Stimulated activated naive B cell treated with anti-CD40 and anti-IgM and Interleukin-4, amounts not matched to agents 10 μg/mL and 1 μg/mL and 100 μg/mL, for 72 hours (primary cell): ENCODE measurements around the gene ARHGEF7.
A peak's percentile ranks its signal among the peaks of the same experiment; 100 is the strongest.
"Not testable (repeated sequence)": the region's sequence is repeated elsewhere in the genome, so short reads cannot be mapped to it uniquely, and the experiment has no call there.

Source experiments
- ATAC-seq, 2 donors: fragments of 150-1000 bp; cut with Tn5 transposase; replicated peaks; 2 replicates each; pipeline ENCODE4 v1.10.0; 2021; ENCODE audit warnings: moderate library complexity in 1 of 2
- DNase-seq: peaks from one replicate; pipeline ENCODE4 v3.0.0; 2021
- H3K27ac Mint-ChIP-seq: one replicate; pipeline ENCODE4 v1.8.0; 2022; ENCODE audit warnings: mild to moderate bottlenecking, mixed read lengths
- H3K27me3 Mint-ChIP-seq, 2 donors: one replicate each; pipeline ENCODE4 v1.8.0; 2022; ENCODE audit warnings: mixed read lengths in 2 of 2
- H3K36me3 Mint-ChIP-seq, 2 donors: one replicate each; pipeline ENCODE4 v1.8.0; 2022; ENCODE audit warnings: mixed read lengths in 2 of 2, mild to moderate bottlenecking in 1 of 2
- H3K4me1 Mint-ChIP-seq, 2 donors: one replicate each; pipeline ENCODE4 v1.8.0; 2022; ENCODE audit warnings: mixed read lengths in 2 of 2, mild to moderate bottlenecking in 1 of 2
- H3K4me3 Mint-ChIP-seq, 2 donors: one replicate each; pipeline ENCODE4 v1.8.0; 2022; ENCODE audit warnings: mild to moderate bottlenecking in 2 of 2, mixed read lengths in 2 of 2, moderate library complexity in 1 of 2
- H3K9me3 Mint-ChIP-seq, 2 donors: one replicate each; pipeline ENCODE4 v1.8.0; 2022; ENCODE audit warnings: mixed read lengths in 2 of 2, mild to moderate bottlenecking in 1 of 2

Gene ARHGEF7, protein sequence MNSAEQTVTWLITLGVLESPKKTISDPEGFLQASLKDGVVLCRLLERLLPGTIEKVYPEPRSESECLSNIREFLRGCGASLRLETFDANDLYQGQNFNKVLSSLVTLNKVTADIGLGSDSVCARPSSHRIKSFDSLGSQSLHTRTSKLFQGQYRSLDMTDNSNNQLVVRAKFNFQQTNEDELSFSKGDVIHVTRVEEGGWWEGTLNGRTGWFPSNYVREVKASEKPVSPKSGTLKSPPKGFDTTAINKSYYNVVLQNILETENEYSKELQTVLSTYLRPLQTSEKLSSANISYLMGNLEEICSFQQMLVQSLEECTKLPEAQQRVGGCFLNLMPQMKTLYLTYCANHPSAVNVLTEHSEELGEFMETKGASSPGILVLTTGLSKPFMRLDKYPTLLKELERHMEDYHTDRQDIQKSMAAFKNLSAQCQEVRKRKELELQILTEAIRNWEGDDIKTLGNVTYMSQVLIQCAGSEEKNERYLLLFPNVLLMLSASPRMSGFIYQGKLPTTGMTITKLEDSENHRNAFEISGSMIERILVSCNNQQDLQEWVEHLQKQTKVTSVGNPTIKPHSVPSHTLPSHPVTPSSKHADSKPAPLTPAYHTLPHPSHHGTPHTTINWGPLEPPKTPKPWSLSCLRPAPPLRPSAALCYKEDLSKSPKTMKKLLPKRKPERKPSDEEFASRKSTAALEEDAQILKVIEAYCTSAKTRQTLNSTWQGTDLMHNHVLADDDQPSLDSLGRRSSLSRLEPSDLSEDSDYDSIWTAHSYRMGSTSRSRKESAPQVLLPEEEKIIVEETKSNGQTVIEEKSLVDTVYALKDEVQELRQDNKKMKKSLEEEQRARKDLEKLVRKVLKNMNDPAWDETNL

DNA sequence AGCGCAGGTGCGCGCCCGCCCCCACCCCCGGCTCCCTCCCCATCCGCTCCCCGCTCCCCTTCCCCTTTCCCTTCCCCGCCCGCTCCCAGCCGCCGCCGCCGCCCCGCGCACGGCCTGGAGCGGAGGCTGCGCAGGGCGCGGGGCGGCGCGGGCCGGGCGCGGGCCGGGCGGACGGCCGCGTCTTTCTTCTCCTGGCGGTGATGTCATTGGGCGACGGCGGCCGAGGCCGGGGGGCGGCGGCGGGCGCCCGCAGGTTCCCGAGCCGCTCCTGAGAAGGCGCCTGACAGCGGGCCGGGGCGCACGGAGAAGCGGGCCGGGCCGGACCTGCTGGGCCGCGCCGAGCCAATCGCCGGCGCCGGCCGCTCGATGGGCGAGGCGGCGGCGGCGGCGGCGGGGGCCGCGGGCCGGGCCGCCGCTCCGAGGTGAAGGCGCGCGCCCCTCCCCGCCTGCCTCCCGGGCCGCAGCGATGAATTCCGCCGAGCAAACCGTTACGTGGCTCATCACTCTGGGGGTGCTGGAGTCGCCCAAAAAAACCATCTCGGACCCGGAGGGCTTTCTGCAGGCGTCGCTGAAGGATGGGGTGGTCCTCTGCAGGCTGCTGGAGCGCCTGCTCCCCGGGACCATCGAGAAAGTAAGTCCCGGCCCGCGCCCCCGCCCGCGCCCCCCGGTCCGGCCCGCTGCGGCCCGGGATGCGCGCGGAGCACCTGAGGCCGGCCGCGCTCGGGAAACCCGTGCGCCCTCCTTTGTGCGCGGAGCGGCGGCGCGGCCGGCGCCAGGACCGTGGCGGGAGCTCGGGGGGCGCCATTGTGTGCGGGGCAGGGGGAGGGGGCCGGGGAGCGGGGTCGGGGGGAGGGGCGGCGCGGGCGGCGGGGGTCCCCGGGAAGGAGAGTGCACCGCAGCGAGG lies at the start of gene ARHGEF7:
ARHGEF7 (plus strand) TSS at position 250 of the 904 bp plus-strand sequence; CDS start at position 467, 217 bp downstream.
- peak within 1 kb of the TSS; percentile 89 to 91 for H3K4me3 Mint-ChIP-seq
- H3K4me1 Mint-ChIP-seq: peaks cover 11 to 16% of the 10 kb centered on the region in 2 donors
- no peak for DNase-seq
- H3K9me3 Mint-ChIP-seq: no peaks in the 10 kb centered on the region
- no peaks in the 10 kb centered on the region for H3K36me3 Mint-ChIP-seq
- H3K27me3 Mint-ChIP-seq: peaks cover 56 to 77% of the 10 kb centered on the region in 2 donors
- ATAC-seq: peak; percentile 55 to 64
- H3K27ac Mint-ChIP-seq: peak within 1 kb of the TSS; percentile 68

GRCh38 chr13:111065698-111066097 lies 49.4 kb upstream of the ARHGEF7 start:
- peaks cover 3 to 8% of the 10 kb centered on the region in 2 donors for H3K4me1 Mint-ChIP-seq
- ATAC-seq: no peak
- H3K4me3 Mint-ChIP-seq: no peak overlapping the region
- H3K27ac Mint-ChIP-seq: no peak overlapping the region
- peaks cover 45 to 63% of the 10 kb centered on the region in 2 donors for H3K27me3 Mint-ChIP-seq
- DNase-seq: no peak
- H3K9me3 Mint-ChIP-seq: peaks cover 3% of the 10 kb centered on the region in 2 donors
- H3K36me3 Mint-ChIP-seq: peaks cover 1 to 3% of the 10 kb centered on the region in 2 donors

GRCh38 chr13:111066544-111066943 lies 48.6 kb upstream of the ARHGEF7 start:
- Mint-ChIP-seq H3K27ac (peak overlapping the region; percentile 53), H3K4me3 (peak overlapping the region; percentile 76 to 81), H3K36me3 (peaks cover 4 to 9% of the 10 kb centered on the region in 2 donors), H3K27me3 (peaks cover 49 to 63% of the 10 kb centered on the region in 2 donors), H3K4me1 (peaks cover 5 to 15% of the 10 kb centered on the region in 2 donors), H3K9me3 (peaks cover 8 to 9% of the 10 kb centered on the region in 2 donors)
- DNase-seq (no peak), ATAC-seq (no peak)

- ATAC-seq (no peak), DNase-seq (no peak)
- Mint-ChIP-seq H3K9me3 (peaks cover 14% of the 10 kb centered on the region in 2 donors), H3K4me3 (peak overlapping the region in 1 of 2 donors; percentile 85), H3K27me3 (peaks cover 39 to 57% of the 10 kb centered on the region in 2 donors), H3K4me1 (peaks cover 5 to 15% of the 10 kb centered on the region in 2 donors), H3K36me3 (peaks cover 5 to 9% of the 10 kb centered on the region in 2 donors), H3K27ac (no peak overlapping the region)
Observed at GRCh38 chr13:111068009-111068350, 47.1 kb upstream of the ARHGEF7 start.

- not testable (repeated sequence) for H3K27ac Mint-ChIP-seq, DNase-seq, H3K4me3 Mint-ChIP-seq, ATAC-seq
- Mint-ChIP-seq H3K36me3 (peaks cover 5 to 14% of the 10 kb centered on the region in 2 donors), H3K9me3 (peaks cover 29 to 33% of the 10 kb centered on the region in 2 donors), H3K4me1 (peaks cover 5 to 14% of the 10 kb centered on the region in 2 donors), H3K27me3 (peaks cover 19 to 27% of the 10 kb centered on the region in 2 donors)
Observed at GRCh38 chr13:111071120-111071519, 44.0 kb upstream of the ARHGEF7 start.

GRCh38 chr13:111071526-111071925 lies 43.6 kb upstream of the ARHGEF7 start:
- peaks cover 3 to 10% of the 10 kb centered on the region in 2 donors for H3K4me1 Mint-ChIP-seq
- H3K9me3 Mint-ChIP-seq: peaks cover 31 to 33% of the 10 kb centered on the region in 2 donors
- H3K36me3 Mint-ChIP-seq: peaks cover 5 to 14% of the 10 kb centered on the region in 2 donors
- DNase-seq, H3K4me3 Mint-ChIP-seq, H3K27ac Mint-ChIP-seq, ATAC-seq: not testable (repeated sequence)
- peaks cover 15 to 23% of the 10 kb centered on the region in 2 donors for H3K27me3 Mint-ChIP-seq

GRCh38 chr13:111074826-111075225 lies 40.3 kb upstream of the ARHGEF7 start:
- peaks cover 2 to 7% of the 10 kb centered on the region in 2 donors for H3K4me1 Mint-ChIP-seq
- DNase-seq (no peak), ATAC-seq (no peak)
- peaks cover 31 to 33% of the 10 kb centered on the region in 2 donors for H3K9me3 Mint-ChIP-seq
- H3K27ac Mint-ChIP-seq: peak overlapping the region; percentile 67
- peaks cover 11 to 12% of the 10 kb centered on the region in 2 donors for H3K27me3 Mint-ChIP-seq
- peaks cover 5 to 14% of the 10 kb centered on the region in 2 donors for H3K36me3 Mint-ChIP-seq
- no peak overlapping the region for H3K4me3 Mint-ChIP-seq

DNA sequence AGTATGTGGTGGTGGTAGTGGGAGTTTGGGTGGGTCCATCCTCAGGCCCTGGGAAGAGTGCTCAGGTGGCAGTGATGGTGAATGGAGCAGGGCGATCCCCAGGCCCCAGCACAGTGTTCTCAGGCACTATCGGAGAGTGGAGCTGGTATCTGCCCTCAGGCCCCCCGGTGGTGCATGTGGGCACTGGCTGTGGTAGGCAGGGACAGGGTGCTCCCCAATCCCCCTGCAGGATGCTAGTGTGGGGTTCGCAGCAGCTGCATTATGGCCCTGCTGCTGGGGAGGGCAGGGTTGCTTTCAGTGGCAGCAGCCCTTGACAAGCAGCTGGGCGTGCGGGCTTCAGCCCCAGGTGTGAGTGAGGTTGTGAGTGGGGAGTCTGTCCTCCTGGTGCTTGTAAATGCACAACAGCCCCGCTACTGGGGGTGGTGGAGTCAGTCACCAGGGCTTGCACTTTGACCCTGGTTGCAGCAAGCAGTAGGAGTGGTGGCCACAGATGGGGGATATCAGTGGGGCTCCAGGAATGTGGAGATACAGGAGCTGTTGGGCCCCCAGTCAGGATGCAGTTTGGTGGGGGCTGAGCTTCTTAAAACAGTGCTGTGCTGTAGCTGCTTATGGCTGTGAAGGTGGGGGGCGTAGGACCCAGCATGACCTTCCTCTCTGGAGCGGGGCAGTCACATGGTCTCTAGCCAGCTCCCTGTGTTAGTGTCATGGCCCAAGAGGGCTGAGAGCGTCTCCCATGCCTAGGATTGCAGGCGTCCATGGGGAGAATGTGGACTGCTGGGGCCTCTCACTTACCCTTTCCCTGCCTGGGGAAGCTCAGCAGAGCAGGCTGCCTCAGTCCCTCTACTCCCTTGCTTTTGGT lies 38.7 kb upstream of the ARHGEF7 start:
- no peak overlapping the region for H3K27ac Mint-ChIP-seq
- no peak for ATAC-seq
- H3K36me3 Mint-ChIP-seq: peaks cover 2 to 5% of the 10 kb centered on the region in 2 donors
- no peak overlapping the region for H3K4me3 Mint-ChIP-seq
- no peak for DNase-seq
- peaks cover 4 to 21% of the 10 kb centered on the region in 2 donors for H3K27me3 Mint-ChIP-seq
- peaks cover 22 to 24% of the 10 kb centered on the region in 2 donors for H3K9me3 Mint-ChIP-seq
- H3K4me1 Mint-ChIP-seq: no peaks in the 10 kb centered on the region

DNA sequence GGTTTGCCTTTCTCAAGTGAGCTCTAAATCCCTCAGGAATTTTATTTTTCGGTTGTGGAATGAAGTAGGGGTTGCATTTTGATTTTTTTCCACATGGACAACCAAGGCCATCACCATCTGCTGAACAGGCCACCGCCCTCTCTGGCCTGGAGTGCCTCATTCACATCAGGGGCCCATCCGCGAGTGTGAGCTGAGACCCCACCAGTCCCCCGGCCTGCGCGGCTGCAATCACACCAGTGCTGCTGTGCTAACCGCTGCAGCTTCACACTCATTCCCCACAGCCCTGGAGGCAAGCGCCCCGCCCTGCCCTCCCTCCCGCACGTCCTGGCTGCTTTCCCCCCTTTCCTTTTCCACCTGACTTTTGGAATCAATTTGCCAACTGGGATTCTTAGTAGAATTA lies 35.7 kb upstream of the ARHGEF7 start:
- H3K4me3 Mint-ChIP-seq: no peak overlapping the region

DNA sequence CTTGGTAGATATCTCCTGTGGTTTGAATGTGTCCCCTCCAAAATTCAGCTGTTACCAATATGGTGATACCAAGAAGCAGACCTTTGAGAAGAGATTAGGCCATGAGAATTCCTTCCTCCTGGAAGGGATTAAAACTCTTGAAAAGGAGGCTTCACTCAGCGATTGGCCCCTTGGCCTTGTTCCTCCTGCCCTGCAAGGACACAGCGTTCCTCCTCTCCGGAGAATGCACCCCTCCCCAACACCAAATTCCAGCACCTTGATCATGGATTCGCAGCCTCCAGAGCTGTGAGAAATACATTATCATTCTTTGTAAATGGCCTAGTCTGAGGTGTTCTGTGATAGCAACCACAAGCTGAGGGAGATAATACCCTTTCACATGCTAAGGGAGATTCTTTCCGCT lies 34.5 kb upstream of the ARHGEF7 start:
- peaks cover 3 to 4% of the 10 kb centered on the region in 2 donors for H3K9me3 Mint-ChIP-seq
- ATAC-seq: no peak
- H3K4me3 Mint-ChIP-seq: no peak overlapping the region
- no peaks in the 10 kb centered on the region for H3K4me1 Mint-ChIP-seq
- H3K27ac Mint-ChIP-seq: no peak overlapping the region
- no peaks in the 10 kb centered on the region for H3K36me3 Mint-ChIP-seq
- no peak for DNase-seq
- peaks cover 9 to 20% of the 10 kb centered on the region in 2 donors for H3K27me3 Mint-ChIP-seq

More for the DNA sequence above, 35.7 kb upstream of the ARHGEF7 start:
- H3K36me3 Mint-ChIP-seq: no peaks in the 10 kb centered on the region
- DNase-seq (no peak), ATAC-seq (no peak)
- H3K9me3 Mint-ChIP-seq: peaks cover 11 to 13% of the 10 kb centered on the region in 2 donors
- H3K27me3 Mint-ChIP-seq: peaks cover 9 to 20% of the 10 kb centered on the region in 2 donors
- H3K27ac Mint-ChIP-seq: no peak overlapping the region
- H3K4me1 Mint-ChIP-seq: no peaks in the 10 kb centered on the region

DNA sequence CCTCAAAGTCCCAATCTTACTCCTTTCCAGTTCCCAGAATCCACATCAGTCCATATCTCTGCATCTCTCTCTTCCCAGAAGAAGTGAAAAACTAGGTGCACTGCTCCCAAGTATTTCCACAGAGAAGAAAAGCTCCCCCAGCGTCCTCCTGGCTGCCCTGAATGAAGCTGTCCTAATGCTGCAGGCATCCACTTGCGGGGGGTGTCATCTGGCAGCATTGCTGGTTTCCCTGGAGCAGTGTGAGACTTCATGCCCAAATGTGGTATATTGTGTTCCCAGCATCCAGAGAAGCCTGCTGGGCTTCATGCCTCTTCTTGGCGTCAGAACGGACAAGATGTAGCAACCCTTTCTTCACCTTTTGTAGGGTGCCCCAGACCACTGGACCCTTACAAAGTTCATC lies 32.9 kb upstream of the ARHGEF7 start:
- Mint-ChIP-seq H3K27me3 (peaks cover 17 to 31% of the 10 kb centered on the region in 2 donors), H3K36me3 (no peaks in the 10 kb centered on the region), H3K4me1 (no peaks in the 10 kb centered on the region), H3K9me3 (no peaks in the 10 kb centered on the region), H3K4me3 (no peak overlapping the region), H3K27ac (no peak overlapping the region)
- ATAC-seq (no peak), DNase-seq (no peak)

- H3K36me3 Mint-ChIP-seq, H3K4me1 Mint-ChIP-seq, H3K4me3 Mint-ChIP-seq, H3K27ac Mint-ChIP-seq, ATAC-seq, H3K9me3 Mint-ChIP-seq, DNase-seq: not testable (repeated sequence)
- peaks cover 21 to 31% of the 10 kb centered on the region in 2 donors for H3K27me3 Mint-ChIP-seq
Observed at GRCh38 chr13:111082769-111083168, 32.3 kb upstream of the ARHGEF7 start.

DNA sequence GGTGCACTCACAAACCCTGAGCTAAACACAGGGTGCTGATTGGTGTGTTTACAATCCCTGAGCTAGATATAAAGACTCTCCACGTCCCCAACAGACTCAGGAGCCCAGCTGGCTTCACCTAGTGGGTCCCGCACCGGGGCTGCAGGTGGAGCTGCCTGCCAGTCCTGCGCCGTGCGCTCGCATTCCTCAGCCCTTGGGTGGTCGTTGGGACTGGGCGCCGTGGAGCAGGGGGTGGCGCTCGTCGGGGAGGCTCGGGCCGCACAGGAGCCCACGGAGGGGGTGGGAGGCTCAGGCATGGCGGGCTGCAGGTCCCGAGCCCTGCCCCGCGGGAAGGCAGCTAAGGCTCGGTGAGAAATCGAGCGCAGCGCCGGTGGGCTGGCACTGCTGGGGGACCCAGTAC lies 31.4 kb upstream of the ARHGEF7 start:
- not testable (repeated sequence) for H3K36me3 Mint-ChIP-seq, H3K4me1 Mint-ChIP-seq, DNase-seq, H3K9me3 Mint-ChIP-seq, H3K4me3 Mint-ChIP-seq, ATAC-seq, H3K27ac Mint-ChIP-seq
- H3K27me3 Mint-ChIP-seq: peaks cover 21 to 31% of the 10 kb centered on the region in 2 donors
